Measurements from ENCODE around the gene PSG1. TPM values are rescaled to one million over a fixed set of nuclear protein-coding genes. Genes with fewer than 3 reads are reported as not detected.
"Not testable (repeated sequence)": the region's sequence is repeated elsewhere in the genome, so short reads cannot be mapped to it uniquely, and the experiment has no call there.

PSG1 gene
- not detected in 2 replicates for polyA plus RNA-seq (2014; cell fraction: cytosol; rRNA removed)
- not detected in 2 replicates for polyA plus RNA-seq (2014; cell fraction: nucleus; rRNA removed)

- DNase-seq (ENCODE audit: low spot score) = no peak
These were observed at the start of gene PSG1 for GRCh38 chr19:42879613-42880012. TSS of gene PSG1 (minus strand) at chr19:42879713. CDS start at chr19:42879581, 132 bp downstream.

GRCh38 chr19:42928896-42929295 is 49.4 kb upstream of the PSG1 start:
- DNase-seq (ENCODE audit: low spot score) = no peak

- DNase-seq (ENCODE audit: low spot score) = no peak
These were observed 47.3 kb upstream of the PSG1 start for GRCh38 chr19:42926781-42927180.

- not testable (repeated sequence) for DNase-seq (ENCODE audit: low spot score)
These were observed 43.6 kb upstream of the PSG1 start for GRCh38 chr19:42923106-42923505.

- DNase-seq (ENCODE audit: low spot score) = not testable (repeated sequence)
These were observed 41.5 kb upstream of the PSG1 start for GRCh38 chr19:42920971-42921370.

GRCh38 chr19:42919757-42920079 is 40.2 kb upstream of the PSG1 start:
- no peak for DNase-seq (ENCODE audit: low spot score)

- DNase-seq (ENCODE audit: low spot score) = not testable (repeated sequence)
These were observed 39.7 kb upstream of the PSG1 start for GRCh38 chr19:42919070-42919756.

- not testable (repeated sequence) for DNase-seq (ENCODE audit: low spot score)
These were observed 39.0 kb upstream of the PSG1 start for GRCh38 chr19:42918377-42919069.

- not testable (repeated sequence) for DNase-seq (ENCODE audit: low spot score)
These were observed 38.1 kb upstream of the PSG1 start, which contains the start of gene PSG6 for GRCh38 chr19:42917634-42918033. TSS of gene PSG6 (minus strand) at chr19:42917894. CDS start at chr19:42917792, 102 bp downstream.

- DNase-seq (ENCODE audit: low spot score) = not testable (repeated sequence)
These were observed 37.4 kb upstream of the PSG1 start for GRCh38 chr19:42916931-42917330.

GRCh38 chr19:42913516-42913915 is 34.0 kb upstream of the PSG1 start:
- not testable (repeated sequence) for DNase-seq (ENCODE audit: low spot score)

- not testable (repeated sequence) for DNase-seq (ENCODE audit: low spot score)
These were observed 33.4 kb upstream of the PSG1 start for GRCh38 chr19:42912941-42913340.

GRCh38 chr19:42911731-42912130 is 32.2 kb upstream of the PSG1 start:
- DNase-seq (ENCODE audit: low spot score) = not testable (repeated sequence)

- DNase-seq (ENCODE audit: low spot score) = not testable (repeated sequence)
These were observed 26.6 kb upstream of the PSG1 start for GRCh38 chr19:42906162-42906561.

GRCh38 chr19:42900561-42900960 is 21.0 kb upstream of the PSG1 start:
- DNase-seq (ENCODE audit: low spot score) = not testable (repeated sequence)

- not testable (repeated sequence) for DNase-seq (ENCODE audit: low spot score)
These were observed 20.2 kb upstream of the PSG1 start for GRCh38 chr19:42899674-42900073.

- not testable (repeated sequence) for DNase-seq (ENCODE audit: low spot score)
These were observed 19.6 kb upstream of the PSG1 start for GRCh38 chr19:42899110-42899509.

GRCh38 chr19:42898656-42899055 is 19.1 kb upstream of the PSG1 start:
- DNase-seq (ENCODE audit: low spot score) = not testable (repeated sequence)

GRCh38 chr19:42897729-42898128 is 18.2 kb upstream of the PSG1 start:
- not testable (repeated sequence) for DNase-seq (ENCODE audit: low spot score)

GRCh38 chr19:42890446-42890845 is 10.9 kb upstream of the PSG1 start:
- DNase-seq (ENCODE audit: low spot score) = not testable (repeated sequence)

- not testable (repeated sequence) for DNase-seq (ENCODE audit: low spot score)
These were observed 8.4 kb upstream of the PSG1 start for GRCh38 chr19:42887876-42888445.

GRCh38 chr19:42882730-42883129 is 3.2 kb upstream of the PSG1 start:
- not testable (repeated sequence) for DNase-seq (ENCODE audit: low spot score)

Data from SK-N-DZ (cell line).